SK-N-SH (cell line): ENCODE results near the gene KLHL42. TPM values are rescaled to one million over a fixed set of nuclear protein-coding genes. Genes with fewer than 3 reads are reported as not detected.

Source experiments
- CTCF ChIA-PET: fragments of 300-600, 350-600 bp; formaldehyde crosslinking; extraction: SDS; loops from one replicate; lab custom pipeline; 2021; lab: Yijun Ruan, JAX
- POLR2A ChIA-PET: fragments of 350-600 bp; sonication (Branson Sonifier 250); formaldehyde crosslinking; extraction: SDS; loops from one replicate; lab custom pipeline; 2020; ENCODE audit warnings: antibody characterized with exemption, inconsistent platforms; lab: Yijun Ruan, JAX
- DNase-seq: peaks from one replicate; pipeline ENCODE4 v3.0.0; 2012
- H2AFZ ChIP-seq: fragments of 200-600 bp; sonication (generic); 2 replicates; pipeline ENCODE4 v1.8.1; 2016; ENCODE audit warnings: antibody characterized with exemption, mild to moderate bottlenecking, low read depth
- H3F3A ChIP-seq: fragments of 200-600 bp; sonication (generic); replicated peaks from 2 replicates; pipeline ENCODE3; 2016; ENCODE audit warnings: antibody characterized with exemption, mild to moderate bottlenecking; ENCODE audit not compliant: insufficient read depth
- H3K27ac ChIP-seq, 2 experiments: fragments of 200-500 bp in 1 of 2; fragments of 200-600 bp in 1 of 2; sonication (Bioruptor generic) in 1 of 2; sonication (generic), shearing (Covaris generic) in 1 of 2; 2 replicates each; pipeline versions ENCODE4 v1.5.1 to v1.6.1; 2014 to 2016; ENCODE audit warnings: low read depth in 2 of 2, inconsistent platforms in 1 of 2, low read length in 1 of 2, mild to moderate bottlenecking in 1 of 2, mixed read lengths in 1 of 2
- H3K27me3 ChIP-seq: fragments of 200-600 bp; sonication (generic), shearing (Covaris generic); 2 replicates; pipeline ENCODE4 v1.6.1; 2016; ENCODE audit warnings: mixed run types; ENCODE audit not compliant: insufficient read depth
- H3K36me3 ChIP-seq, 2 experiments: fragments of 200-500 bp in 1 of 2; fragments of 200-600 bp in 1 of 2; sonication (Bioruptor generic) in 1 of 2; sonication (generic) in 1 of 2; replicated peaks in 1 of 2; 2 replicates each; pipeline versions ENCODE3 to v1.5.1; 2014 to 2016; ENCODE audit warnings: low read length in 1 of 2, mild to moderate bottlenecking in 1 of 2; ENCODE audit not compliant: insufficient read depth in 2 of 2, control insufficient read depth in 1 of 2
- H3K4me1 ChIP-seq, 2 experiments: fragments of 200-500 bp in 1 of 2; fragments of 200-600 bp in 1 of 2; sonication (Bioruptor generic) in 1 of 2; sonication (generic), shearing (Covaris generic) in 1 of 2; 2 replicates each; pipeline versions ENCODE4 v1.5.1 to v1.6.1; 2014 to 2016; ENCODE audit warnings: low read depth in 1 of 2, low read length in 1 of 2, mixed run types in 1 of 2; ENCODE audit not compliant: insufficient read depth in 2 of 2, control insufficient read depth in 1 of 2
- H3K4me2 ChIP-seq: fragments of 200-600 bp; sonication (generic), shearing (Covaris generic); 2 replicates; pipeline ENCODE4 v1.6.1; 2017; ENCODE audit warnings: mixed run types
- H3K4me3 ChIP-seq, 2 experiments: fragments of 200-500 bp in 1 of 2; fragments of 200-600 bp in 1 of 2; sonication (Bioruptor generic) in 1 of 2; sonication (generic), shearing (Covaris generic) in 1 of 2; 2 replicates each; pipeline versions ENCODE4 v1.5.1 to v1.8.1; 2014 to 2016; ENCODE audit warnings: low read depth in 2 of 2, inconsistent platforms in 1 of 2, low read length in 1 of 2, mild to moderate bottlenecking in 1 of 2, mixed read lengths in 1 of 2, moderate library complexity in 1 of 2
- H3K79me2 ChIP-seq: fragments of 200-600 bp; sonication (generic); 2 replicates; pipeline ENCODE4 v1.8.1; 2017; ENCODE audit warnings: mild to moderate bottlenecking; ENCODE audit not compliant: insufficient read depth
- H3K9ac ChIP-seq: fragments of 200-600 bp; sonication (generic); 2 replicates; pipeline ENCODE4 v1.6.1; 2017; ENCODE audit warnings: mixed run types
- H3K9me2 ChIP-seq: fragments of 200-600 bp; sonication (generic); 2 replicates; pipeline ENCODE4 v1.6.1; 2017; ENCODE audit warnings: mixed run types
- H3K9me3 ChIP-seq: fragments of 200-600 bp; sonication (generic); 2 replicates; pipeline ENCODE4 v1.6.1; 2017; ENCODE audit warnings: mixed run types, mild to moderate bottlenecking, moderate library complexity
- H4K20me1 ChIP-seq: fragments of 200-600 bp; sonication (generic); 2 replicates; pipeline ENCODE4 v1.6.1; 2017; ENCODE audit warnings: mild to moderate bottlenecking, mixed run types; ENCODE audit not compliant: insufficient read depth
- CHD2 ChIP-seq: fragments of 150-350 bp; IDR thresholded peaks from 2 replicates; pipeline ENCODE4 v1.6.1; 2018; ENCODE audit warnings: low read length; ENCODE audit not compliant: partially characterized antibody
- EP300 ChIP-seq, 2 experiments: IDR thresholded peaks; 2 replicates each; pipeline versions ENCODE4 v1.4.0 to v1.6.1; 2012; ENCODE audit warnings: borderline replicate concordance in 1 of 2, low read depth in 1 of 2, low read length in 1 of 2
- FOSL2 ChIP-seq: IDR thresholded peaks from 2 replicates; pipeline ENCODE4 v1.4.0; 2012; ENCODE audit warnings: low read depth, mild to moderate bottlenecking, moderate library complexity, borderline replicate concordance
- FOXJ3 ChIP-seq: sonication (generic); formaldehyde crosslinking; IDR thresholded peaks from 2 replicates; pipeline ENCODE4 v1.5.1; 2020; ENCODE audit warnings: mild to moderate bottlenecking, missing genetic modification reagents
- FOXM1 ChIP-seq: IDR thresholded peaks from 2 replicates; pipeline ENCODE4 v1.4.0; 2012; ENCODE audit warnings: low read depth, mild to moderate bottlenecking
- IRF3 ChIP-seq: fragments of 150-350 bp; IDR thresholded peaks from 2 replicates; pipeline ENCODE4 v1.6.1; 2016; ENCODE audit warnings: mild to moderate bottlenecking, low read depth, low read length
- MEF2A ChIP-seq: IDR thresholded peaks from 2 replicates; pipeline ENCODE4 v1.4.0; 2012; ENCODE audit warnings: low read depth, borderline replicate concordance
- NFIC ChIP-seq: IDR thresholded peaks from 2 replicates; pipeline ENCODE4 v1.4.0; 2012; ENCODE audit warnings: borderline replicate concordance
- NRF1 ChIP-seq: IDR thresholded peaks from 2 replicates; pipeline ENCODE4 v1.6.1; 2012; ENCODE audit warnings: low read depth, mild to moderate bottlenecking, low read length
- PBX3 ChIP-seq: IDR thresholded peaks from 2 replicates; pipeline ENCODE4; 2012
- RAD21 ChIP-seq: IDR thresholded peaks from 2 replicates; pipeline ENCODE4 v1.6.1; 2012; ENCODE audit warnings: mild to moderate bottlenecking, low read length
- REST ChIP-seq: IDR thresholded peaks from 2 replicates; pipeline ENCODE4 v1.6.1; 2012; ENCODE audit warnings: mild to moderate bottlenecking, low read depth, low read length, moderate library complexity
- RXRA ChIP-seq: IDR thresholded peaks from 2 replicates; pipeline ENCODE4 v1.4.0; 2012; ENCODE audit warnings: low read depth, mild to moderate bottlenecking, borderline replicate concordance
- SMC3 ChIP-seq: IDR thresholded peaks from 2 replicates; pipeline ENCODE4 v1.6.1; 2012; ENCODE audit warnings: low read depth, low read length, improper control_type of control experiment
- TAF1 ChIP-seq: IDR thresholded peaks from 2 replicates; pipeline ENCODE4 v1.6.1; 2012; ENCODE audit warnings: low read depth, mild to moderate bottlenecking, low read length, moderate library complexity, borderline replicate concordance
- TCF12 ChIP-seq: IDR thresholded peaks from 2 replicates; pipeline ENCODE4 v1.4.0; 2012
- TEAD4 ChIP-seq: IDR thresholded peaks from 2 replicates; pipeline ENCODE4 v1.4.0; 2012; ENCODE audit warnings: mild to moderate bottlenecking, borderline replicate concordance; ENCODE audit not compliant: insufficient read depth
- USF2 ChIP-seq: fragments of 150-350 bp; IDR thresholded peaks from 2 replicates; pipeline ENCODE4 v1.6.1; 2017; ENCODE audit warnings: antibody characterized with exemption, low read length, low read depth, borderline replicate concordance
- YY1 ChIP-seq: IDR thresholded peaks from 2 replicates; pipeline ENCODE4 v1.4.0; 2012; ENCODE audit warnings: low read depth, mild to moderate bottlenecking
- WGBS: methylation state at CpG from one replicate; pipeline ENCODE4 v1.1.6; 2017; ENCODE audit warnings: low lambda C conversion rate; 5-methylcytosine and 5-hydroxymethylcytosine counted together
- polyA plus RNA-seq, 3 experiments: library from polyadenylated mRNA; depleted of rRNA; stranded (reverse); fragments of >200 nt; gene quantifications; 2 replicates each; pipeline ENCODE4 v1.2.3, GENCODE V29; 2012
- TF ChIP-seq, protein P1 (sequence below): fragments of 200-600 bp; sonication (generic); IDR thresholded peaks from 2 replicates; pipeline ENCODE4 v1.6.1; 2017; ENCODE audit warnings: antibody characterized with exemption, mild to moderate bottlenecking, moderate library complexity

KLHL42 gene
- polyA plus RNA-seq, 1 of the 3 experiments (the other 2 are of a cell fraction) = 11.7 TPM

DNA sequence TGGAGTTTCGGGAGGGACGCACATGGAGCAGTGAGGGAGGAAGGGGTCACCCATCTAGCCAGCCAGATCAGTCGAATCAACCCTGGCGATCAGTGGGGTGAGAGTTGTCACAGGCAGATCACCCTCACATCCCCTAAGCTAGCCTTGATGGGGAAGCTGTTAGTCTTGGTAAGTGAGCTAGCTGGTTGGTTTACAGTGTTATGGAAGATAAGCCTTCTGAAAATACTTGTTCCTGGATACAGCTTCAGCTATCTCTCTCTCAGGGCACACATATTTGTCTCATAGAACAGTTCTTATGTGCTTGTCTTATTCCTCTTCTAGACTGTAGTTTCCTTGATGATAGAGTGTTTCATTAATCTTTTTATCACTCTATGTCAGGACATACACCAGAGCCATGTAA is 26.2 kb downstream of the KLHL42 start:
- Histone ChIP-seq H3K79me2 (no peaks in the 10 kb centered on the region), H2AFZ (no peak overlapping the region), H3K9me3 (no peaks in the 10 kb centered on the region), H3K9ac (no peak overlapping the region), H3K4me1 (peaks cover 0 to 3% of the 10 kb centered on the region in 2 experiments; a peak in 1 of 4 replicates), H3K36me3 (peaks cover 3 to 4% of the 10 kb centered on the region in 2 experiments), H3F3A (peaks cover 7% of the 10 kb centered on the region), H4K20me1 (no peaks in the 10 kb centered on the region), H3K27me3 (no peaks in the 10 kb centered on the region), H3K9me2 (no peaks in the 10 kb centered on the region), H3K4me2 (no peak overlapping the region), H3K27ac (no peak overlapping the region), H3K4me3 (no peak overlapping the region)
- WGBS = 82% methylated on average over 4 of the region's 4 CpGs
- ChIA-PET CTCF (interaction anchor here (1.4 kb wide), 1 partner anchor 27 kb away, joined by 3 read pairs; no protein-coding TSS in a partner anchor), POLR2A (no interaction called here)
- no peak for DNase-seq
- TF ChIP-seq SMC3 (no peak), NRF1 (no peak), PBX3 (no peak), REST (no peak), RXRA (no peak), FOXJ3 (CRISPR knock-in tag) (no peak), MEF2A (no peak), EP300 (IDR thresholded peaks at IDR 0.05; ENCODE audit: borderline replicate concordance in 1 of 2, low read depth in 1 of 2, low read length in 1 of 2) (no peak), CHD2 (no peak), FOXM1 (no peak), NFIC (no peak), USF2 (no peak), TEAD4 (no peak), TCF12 (no peak), IRF3 (no peak), YY1 (no peak), TAF1 (no peak), FOSL2 (no peak), RAD21 (no peak)
- TF ChIP-seq, protein P1, sequence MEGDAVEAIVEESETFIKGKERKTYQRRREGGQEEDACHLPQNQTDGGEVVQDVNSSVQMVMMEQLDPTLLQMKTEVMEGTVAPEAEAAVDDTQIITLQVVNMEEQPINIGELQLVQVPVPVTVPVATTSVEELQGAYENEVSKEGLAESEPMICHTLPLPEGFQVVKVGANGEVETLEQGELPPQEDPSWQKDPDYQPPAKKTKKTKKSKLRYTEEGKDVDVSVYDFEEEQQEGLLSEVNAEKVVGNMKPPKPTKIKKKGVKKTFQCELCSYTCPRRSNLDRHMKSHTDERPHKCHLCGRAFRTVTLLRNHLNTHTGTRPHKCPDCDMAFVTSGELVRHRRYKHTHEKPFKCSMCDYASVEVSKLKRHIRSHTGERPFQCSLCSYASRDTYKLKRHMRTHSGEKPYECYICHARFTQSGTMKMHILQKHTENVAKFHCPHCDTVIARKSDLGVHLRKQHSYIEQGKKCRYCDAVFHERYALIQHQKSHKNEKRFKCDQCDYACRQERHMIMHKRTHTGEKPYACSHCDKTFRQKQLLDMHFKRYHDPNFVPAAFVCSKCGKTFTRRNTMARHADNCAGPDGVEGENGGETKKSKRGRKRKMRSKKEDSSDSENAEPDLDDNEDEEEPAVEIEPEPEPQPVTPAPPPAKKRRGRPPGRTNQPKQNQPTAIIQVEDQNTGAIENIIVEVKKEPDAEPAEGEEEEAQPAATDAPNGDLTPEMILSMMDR = no peak
